GM18508 (cell line): ENCODE data around the gene SCGN.

Experiments
- ATAC-seq: cut with Tn5 transposase; IDR thresholded peaks from one replicate; pipeline ENCODE4 v1.9.1; 2021; ENCODE audit warnings: moderate number of reproducible peaks; ENCODE audit not compliant: insufficient read depth, unreplicated experiment

SCGN gene

DNA sequence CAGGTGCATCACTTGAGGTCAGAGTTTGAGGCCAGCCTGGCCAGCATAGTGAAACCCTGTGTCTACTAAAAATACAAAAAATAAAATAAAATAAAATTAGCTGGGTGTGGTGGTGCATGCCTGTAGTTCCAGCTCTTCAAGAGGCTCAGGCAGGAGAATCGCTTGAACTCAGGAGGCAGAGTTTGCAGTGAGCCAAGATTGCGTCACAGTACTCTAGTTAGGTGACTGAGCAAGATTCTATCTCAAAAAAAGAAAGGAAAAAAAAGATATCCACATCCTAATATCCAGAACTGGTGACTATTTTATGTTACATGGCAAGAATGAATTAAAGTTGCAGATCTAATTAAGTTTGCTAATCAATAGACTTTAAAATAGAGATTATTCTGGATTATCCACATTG, 32.5 kb downstream of the SCGN start:
- ATAC-seq = no peak

DNA sequence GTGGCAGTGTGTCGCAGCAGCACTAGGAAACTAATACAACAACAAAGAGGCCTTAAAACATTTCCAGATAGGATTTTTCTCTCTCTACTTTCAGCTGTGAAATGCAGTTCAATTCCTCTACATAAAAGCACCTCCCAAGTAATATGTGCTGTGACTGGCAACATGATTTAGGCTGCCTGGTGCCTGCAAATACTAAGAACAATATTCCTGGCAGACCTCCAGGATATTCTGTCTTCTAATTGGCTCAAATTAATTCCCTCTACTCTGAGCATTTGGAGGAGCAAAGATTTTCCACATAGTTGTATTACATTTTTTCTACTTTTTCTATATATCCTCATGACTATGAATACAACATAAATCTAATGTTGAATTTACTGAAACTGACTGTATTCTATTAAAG, 33.2 kb downstream of the SCGN start:
- ATAC-seq = no peak

DNA sequence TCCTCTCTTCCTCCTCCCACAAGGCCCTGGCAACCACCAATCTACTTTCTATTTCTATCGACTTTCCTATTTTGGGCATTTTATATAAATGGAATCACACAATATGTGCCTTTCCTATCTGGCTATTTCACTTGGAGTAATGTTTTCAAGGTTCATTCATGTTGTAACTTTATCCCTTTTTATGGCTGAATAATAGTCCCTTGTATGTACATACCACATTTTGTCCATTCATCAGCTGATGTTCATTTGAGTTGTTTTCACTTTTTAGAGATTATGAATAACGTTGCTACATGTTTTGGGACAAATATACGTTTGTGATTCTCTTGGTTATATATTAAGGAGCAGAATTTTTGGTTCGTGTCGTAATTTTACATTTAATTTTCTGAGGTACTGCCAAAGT, 33.9 kb downstream of the SCGN start:
- ATAC-seq = no peak

DNA sequence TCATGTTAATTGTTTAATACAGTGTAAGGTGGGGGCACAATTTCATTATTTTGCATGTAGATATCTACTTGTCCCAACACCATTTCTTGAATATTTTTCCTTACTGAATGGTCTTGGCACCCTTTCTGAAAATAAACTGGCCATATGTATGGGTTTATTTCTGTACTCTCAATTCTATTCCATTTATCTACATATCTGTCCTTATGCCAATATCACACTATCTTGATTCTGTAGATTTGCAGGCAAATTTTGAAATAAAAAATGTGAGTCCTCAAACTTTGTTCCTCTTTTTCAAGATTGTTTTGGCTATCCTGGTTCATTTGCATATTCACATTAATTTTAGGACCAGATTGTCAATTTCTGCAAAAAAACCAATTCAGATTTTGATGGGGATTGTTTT, 34.8 kb downstream of the SCGN start:
- ATAC-seq = no peak

DNA sequence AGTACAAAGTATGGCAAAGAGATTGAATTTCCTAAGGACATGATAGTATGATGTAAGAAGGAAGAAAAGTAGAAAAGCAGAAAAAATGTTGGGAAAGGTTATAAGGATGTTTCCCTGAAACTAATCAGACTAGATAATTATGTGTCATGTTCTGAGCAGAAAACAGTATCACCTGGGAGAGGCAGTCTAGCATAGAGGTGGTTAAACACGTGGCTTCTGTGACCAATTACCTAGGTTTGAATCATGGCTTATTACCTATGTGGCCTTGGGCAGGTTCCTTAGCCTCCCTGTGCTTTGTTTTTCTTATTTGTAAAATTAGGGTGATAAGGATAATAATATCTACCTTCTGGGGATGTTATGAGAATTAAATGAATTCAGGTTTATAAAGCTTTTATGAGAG, 38.0 kb downstream of the SCGN start:
- ATAC-seq = no peak

DNA sequence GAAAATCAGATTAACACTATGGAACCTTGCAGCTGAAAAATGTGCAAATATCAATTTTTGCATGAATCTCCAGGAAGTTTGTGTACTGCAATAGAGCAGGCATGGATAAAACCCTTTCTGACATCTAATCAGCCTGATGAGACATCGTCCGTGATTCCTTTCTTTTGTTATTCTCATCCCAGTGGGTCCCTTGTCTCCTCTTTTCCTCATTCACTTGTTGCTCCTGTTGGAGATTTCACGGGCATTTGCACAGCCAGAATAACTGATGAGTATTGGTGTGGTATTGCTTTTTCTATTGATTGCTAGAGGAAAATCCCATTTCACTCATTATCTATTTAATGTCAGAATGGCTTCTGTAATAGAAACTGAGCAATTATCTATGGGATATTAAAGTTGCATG, 39.9 kb downstream of the SCGN start:
- no peak for ATAC-seq

DNA sequence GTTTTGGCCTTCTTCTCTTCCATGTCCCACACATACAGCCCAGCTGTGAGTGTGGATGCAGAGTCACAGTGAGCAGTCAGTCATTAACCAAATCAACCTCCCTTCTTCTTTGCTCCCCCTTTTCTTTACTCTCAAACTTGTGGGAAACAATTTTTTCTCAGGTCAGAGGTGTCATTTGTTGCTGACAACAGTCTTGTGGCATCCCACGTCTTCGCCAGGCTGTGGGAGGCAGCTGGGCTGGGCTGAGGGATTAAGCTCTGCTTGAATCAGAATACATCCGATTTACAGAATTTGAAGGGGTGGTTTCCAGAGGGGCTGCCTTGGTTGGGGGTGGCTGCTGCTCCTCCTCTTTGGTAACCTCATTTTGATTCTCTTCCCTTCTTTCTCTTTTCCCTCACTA, 40.5 kb downstream of the SCGN start:
- ATAC-seq = no peak

DNA sequence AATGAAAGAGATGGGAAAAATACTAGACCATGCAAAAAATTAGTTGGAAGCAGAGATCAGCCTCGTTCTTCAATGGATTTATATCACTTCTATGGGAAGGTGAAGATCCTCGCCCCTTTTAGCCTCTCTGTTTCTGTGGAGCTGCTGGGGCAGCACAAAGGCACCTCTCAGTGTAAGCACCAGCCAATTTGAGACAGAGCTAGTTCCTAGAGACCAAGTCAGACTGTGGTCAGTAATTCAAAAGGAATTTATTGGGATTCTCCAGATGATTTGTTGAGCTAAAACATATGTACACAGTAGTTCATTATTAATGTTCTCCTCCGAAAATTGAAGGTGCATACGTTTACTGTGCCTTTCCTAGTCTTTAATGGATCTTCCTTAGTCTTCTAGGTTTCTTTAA, 42.4 kb downstream of the SCGN start:
- no peak for ATAC-seq

DNA sequence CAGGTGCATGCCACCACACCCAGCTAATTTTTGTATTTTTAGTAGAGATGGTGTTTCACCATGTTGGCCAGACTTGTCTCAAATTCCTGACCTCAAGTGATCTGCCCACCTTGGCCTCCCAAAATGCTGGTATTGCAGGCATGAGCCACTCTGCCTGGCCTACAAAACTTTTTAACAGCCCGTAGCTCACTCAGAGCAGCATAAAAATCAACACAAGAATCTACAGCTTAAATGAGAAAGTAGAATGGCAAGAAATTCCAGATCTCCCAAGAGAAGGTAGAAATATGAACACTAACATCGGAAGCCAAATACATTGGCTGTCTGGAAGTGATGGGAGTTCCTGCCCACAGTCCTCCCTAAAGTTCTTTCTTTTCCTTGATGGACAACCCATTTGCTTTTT, 43.7 kb downstream of the SCGN start:
- ATAC-seq = no peak

DNA sequence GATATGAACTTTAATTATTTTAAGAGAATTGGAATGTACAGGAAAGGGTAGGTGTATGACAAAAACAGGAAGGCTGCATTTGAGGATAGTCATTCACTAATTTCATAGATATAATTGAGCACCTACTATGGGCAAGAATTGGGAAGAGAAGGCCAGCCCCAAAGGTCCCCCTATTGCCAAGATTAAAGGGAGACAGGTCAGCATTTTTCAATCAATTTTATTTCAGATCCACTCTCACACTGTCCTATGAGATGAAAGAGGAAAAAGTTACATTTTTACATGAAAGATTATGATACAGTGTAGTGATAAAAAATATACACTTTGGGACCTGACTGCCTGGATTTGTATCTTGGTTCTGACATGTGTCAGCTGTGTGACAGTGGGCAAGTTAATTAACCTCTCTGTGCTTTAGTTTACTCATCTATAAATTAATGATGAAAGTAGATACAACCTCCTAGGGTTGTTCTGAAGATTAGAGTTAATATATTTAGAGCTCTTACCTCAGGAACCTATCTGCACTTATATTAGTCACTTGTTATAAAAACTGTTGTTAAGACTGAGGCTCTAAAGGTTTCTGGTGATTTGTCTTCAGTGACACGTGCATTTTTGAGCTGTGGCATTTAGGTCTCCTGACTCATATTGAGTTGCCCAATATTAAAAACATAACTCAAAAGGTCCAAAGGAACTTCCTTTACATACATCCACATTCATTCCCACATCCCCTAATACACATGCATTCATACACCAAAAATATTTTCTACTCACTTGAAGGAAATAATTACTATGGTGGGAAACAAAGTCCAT, 45.7 kb downstream of the SCGN start:
- no peak for ATAC-seq

DNA sequence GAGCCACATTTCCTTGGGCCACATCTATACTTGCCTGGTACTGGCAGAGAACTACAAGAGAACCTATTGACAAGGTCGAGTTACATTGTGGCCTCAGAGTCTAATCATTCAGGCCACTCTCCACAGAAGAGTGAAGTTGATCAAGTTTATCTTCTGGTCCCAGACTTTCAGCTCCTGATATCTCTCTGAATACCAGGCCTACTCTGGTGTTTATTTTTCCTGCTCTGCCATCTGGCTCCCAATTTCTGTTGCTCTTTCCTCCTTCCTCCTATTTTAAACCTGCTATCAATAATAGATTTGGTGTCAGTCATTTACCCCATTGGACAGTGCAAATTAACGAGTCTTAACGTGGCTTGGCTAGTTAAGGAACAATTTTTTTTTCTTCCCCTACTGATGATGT, 46.6 kb downstream of the SCGN start:
- no peak for ATAC-seq

DNA sequence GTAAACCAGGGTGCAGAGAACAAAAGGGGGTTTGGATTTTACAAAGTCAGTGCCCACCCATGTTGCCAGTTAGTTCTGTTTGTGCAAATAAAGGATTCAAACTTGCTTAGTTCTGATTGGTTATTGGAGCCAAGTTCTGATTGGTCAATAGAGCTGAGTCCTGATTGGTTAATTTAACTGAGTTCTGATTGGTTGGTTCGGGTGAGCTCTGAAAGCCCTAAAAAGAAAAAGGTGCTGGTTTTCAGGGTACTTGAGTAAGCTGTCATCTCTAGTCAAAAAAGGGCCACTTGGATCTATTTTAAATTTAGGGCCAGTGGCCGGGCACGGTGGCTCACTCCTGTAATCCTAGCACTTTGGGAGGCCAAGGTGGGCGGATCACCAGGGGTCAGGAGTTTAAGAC, 47.6 kb downstream of the SCGN start:
- no peak for ATAC-seq

DNA sequence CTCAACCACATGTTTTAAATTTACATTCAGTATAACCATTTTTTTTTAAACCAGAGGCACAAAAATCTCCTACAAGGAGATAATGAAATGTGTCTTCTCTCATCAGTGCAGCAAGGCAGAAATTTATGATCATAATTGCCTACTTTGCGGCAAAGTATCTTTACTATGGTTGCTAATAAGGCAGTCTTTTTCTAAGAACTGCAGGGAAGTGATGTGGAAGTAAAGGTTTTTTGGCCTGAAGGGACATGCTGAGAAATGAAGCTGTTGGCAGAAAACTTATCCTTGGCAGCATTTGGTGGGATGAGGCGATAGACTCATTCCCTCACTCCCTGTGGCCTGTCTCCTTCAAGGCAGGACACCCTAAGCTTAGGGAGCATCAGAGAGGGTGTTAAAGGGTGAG, 48.7 kb downstream of the SCGN start:
- ATAC-seq = no peak

DNA sequence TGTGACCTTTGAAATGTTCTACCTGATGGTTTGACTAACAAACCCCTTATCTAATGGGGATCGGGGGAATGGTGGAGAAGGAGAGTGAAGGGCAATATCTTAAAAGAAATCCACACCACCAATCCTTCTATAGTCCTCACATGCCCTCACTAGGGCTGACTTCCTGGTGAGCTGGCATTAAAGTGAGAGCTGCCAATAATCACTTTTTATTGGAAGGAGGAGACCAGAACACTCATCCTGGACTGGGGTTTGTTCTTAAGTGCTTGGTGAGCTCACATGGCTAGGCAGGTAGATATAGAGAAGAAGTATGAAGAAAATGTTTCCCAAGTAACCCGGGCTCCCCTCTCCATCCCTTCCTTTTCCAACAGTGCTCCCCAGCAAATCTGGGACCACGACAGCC, 49.8 kb downstream of the SCGN start:
- no peak for ATAC-seq

DNA sequence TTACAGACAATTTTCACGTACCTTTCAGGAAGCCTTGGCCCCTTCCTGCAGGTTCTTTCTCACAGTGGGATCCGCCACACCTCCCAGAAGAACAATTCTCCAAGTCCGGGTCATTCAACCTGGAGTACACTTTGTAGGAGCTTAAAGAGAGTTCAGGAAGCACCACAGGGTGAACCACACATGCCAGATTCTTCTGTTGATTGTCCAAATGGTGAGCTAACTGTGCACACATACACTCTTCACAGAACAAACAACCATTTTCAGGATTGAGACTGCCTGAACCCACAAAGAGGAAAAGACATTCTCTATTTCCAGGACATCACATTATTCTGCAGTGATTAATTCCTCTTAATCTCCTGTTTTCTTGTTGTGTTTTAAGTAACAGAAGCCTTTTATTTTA, 51.0 kb downstream of the SCGN start:
- ATAC-seq = no peak

DNA sequence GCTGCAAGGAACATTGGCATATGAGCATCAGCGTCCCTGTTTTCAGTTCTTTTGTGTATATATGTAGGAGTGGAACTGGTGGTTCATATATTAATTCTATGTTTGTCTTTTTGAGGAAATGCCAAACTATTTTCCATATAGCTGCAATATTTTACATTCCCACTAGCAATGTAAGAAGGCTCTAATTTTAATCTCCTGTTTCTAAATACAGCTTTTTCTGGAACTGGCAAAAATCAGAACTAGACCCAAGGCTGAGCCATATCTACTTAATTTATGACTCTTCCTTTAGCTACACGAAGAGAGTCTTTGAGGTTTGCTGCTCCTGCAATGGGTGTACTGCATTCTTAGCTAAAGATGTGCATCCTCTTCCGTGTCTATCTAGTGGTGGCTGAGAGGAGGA, 52.0 kb downstream of the SCGN start:
- no peak for ATAC-seq

DNA sequence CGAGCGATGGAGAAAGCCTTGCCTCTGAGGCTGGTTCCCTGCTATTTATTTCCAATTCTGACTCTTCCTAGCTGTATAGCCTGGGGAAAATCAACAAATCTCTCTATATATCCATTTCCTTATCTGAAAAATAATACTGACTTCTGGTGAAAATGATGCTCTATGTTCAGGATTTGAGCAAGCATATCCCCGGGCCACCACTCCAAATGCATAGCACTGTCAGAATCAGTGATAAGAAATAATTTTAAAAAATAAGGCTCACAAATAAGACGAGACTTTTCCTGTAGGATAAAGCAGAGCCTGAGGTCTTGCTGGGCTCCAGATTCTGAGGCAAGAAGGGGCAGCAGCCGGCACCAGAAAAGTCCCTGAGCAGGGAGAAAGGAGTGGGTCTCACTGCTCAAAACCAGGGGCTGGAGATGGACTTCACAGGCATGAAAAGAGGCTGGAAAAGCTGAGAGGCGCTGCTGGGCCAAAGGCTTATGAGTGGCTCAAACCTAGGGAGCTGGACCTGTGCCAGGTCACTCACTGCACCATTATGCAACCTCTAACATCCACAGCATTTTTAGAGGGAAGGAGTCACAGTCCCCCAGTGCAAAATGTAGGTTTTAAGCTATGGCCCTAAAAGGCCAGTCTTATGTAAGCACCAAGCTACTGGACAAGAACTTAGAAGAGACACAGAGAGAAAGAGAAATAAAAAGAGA, 54.4 kb downstream of the SCGN start:
- no peak for ATAC-seq

DNA sequence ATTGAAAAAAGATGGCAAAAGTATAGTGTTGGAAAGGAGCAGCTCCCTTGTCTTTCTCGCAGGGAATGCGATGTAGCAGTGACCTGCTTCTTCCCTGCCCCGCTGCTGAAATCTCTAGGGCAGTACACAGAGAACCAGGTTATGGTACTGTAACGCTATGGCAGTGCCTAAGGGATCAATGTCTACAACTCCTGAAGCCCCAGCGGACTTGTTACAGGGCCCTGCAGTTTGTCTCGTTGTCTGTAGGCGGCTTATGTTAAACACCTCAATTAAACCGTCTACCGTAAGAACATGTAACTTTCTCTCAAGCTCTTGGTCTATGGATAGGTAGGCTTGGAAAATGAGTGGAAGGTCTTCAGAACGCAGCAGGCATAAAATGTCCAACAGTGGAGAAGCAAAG, 57.7 kb downstream of the SCGN start:
- ATAC-seq = no peak

DNA sequence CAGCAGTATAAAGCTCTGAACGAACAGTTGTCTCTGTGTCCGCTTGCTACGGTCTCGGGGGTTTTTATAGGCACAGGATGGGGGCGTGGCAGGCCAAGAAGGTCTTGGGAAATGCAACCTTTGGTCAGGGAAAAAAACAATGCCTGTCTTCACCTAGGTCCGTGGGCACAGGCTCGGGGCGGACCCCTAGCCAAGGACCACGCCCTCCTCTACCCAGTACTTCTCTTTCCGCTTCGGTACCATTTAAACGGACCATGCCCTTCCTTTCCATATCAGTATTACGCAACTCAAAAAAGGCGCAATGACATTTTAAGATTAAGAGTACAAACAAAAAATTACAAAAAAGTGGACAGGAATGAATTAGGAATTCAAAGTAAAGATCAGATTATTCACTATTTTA, 58.3 kb downstream of the SCGN start:
- ATAC-seq = no peak

DNA sequence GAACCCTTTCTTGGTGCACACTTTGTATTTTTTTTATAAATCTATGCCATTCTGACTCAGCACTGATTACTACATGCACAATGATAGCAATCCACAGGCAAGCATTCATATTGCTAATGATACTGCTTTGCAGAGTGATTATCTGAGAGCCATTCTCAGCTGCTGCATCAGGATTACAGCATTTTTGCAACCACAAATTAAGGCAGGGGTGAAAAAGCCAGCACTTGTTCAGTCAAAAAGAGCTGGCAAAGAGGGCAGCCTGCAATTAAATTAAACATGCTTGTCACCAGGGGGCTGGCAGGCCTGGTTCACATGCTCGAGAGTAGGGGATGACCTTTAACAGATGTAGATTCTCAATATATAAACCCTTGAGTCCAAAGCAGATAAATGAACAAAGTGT, 61.8 kb downstream of the SCGN start:
- ATAC-seq = no peak

DNA sequence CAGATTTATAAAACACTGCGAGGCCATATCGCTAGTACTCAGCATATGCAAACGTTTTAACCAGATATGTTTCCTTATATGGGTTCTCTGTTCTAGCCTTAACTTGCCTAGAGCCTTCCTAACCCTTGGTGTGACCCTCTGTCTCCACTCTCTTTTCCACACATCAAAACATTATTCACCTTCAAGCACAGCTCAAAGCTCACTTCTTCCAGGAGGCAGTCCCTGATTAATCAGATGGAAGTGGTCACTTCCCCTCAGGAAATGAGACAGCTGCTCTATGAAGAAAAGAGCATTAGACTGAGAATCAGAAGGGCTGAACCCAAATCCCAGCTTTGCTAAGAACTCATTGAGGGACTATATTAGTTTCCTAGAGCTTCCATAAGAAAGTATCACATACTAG, 62.8 kb downstream of the SCGN start:
- ATAC-seq = no peak

DNA sequence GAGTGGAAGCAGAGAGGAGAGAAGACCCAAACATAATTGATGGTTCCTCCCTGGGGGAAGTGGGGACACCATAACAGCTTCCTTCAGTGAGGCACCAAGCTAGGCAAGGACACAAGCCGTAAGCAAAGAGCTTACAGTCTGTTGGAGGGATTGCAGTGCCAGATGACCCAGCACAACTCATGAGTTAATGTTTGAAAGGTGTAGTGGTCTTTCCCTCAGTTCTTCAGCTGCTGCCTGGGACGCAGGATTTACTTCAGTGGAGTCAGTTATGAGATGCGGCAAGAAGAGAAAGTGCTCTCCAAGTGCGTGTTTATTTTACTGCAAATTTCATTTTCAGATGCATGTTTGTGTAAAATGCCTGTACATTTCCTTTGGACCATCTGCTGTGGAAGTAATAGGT, 63.8 kb downstream of the SCGN start:
- no peak for ATAC-seq
